ENCODE results near the gene TPSAB1. TPM values are rescaled to one million over a fixed set of nuclear protein-coding genes. Genes with fewer than 3 reads are reported as not detected.

TPSAB1 gene
- total RNA-seq, 1 experiment from 2014 or later: not detected

DNA sequence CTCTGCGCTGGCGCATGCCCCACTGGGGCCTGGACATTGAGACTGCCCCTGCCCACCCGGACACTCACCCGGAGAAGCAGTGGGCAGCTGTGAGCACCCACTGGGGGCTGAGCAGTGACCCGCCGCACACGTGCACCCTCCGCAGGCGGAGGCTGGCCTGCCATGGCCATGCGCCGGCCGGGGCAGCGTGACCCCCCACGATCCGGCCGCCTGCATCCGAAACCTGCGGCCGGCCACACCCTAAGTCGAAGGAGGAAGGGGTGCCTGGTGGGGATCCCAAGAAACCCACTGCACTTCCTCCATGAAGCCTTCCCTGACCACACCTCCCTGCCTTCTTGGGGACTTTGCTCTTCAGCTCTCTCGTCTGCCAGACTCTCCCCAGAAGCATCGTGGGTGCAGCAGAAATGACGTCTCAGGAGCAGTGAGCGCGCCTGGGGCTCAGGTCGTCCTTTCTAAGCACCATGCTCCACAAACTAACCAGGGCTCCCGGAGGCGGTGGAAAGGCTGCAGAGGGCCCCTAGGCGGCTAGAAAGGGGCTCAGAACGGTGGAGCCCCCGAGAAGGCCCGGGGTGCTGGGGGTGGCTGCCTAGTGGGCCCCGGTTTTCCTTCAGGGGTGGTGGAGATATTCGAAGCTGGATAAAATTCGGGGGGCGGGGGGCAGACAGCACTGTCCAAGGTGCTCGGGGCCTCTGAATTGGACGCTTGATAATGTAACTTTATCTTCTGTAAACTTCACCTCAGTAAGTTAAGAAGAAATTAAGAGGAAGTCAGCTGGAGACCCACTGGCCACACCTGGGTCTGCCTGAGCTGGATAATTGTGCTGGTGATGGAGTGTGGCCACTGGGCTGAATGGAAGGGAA is 16.9 kb upstream of the TPSAB1 start:
- no peak for ATAC-seq
- intact Hi-C loops (cut with micrococcal nuclease; ENCODE audit: unreplicated experiment) (no loop called here), in situ Hi-C loops (cut with HindIII; ENCODE audit: low pct_unique_long_range_greater_than_20kb, low sequenced_read_pairs) (no loop called here)
- no peaks in the 10 kb centered on the region for H3K27me3 ChIP-seq (ENCODE audit: control insufficient read depth, insufficient read depth, low read length)
- H3K4me3 ChIP-seq (ENCODE audit: low read depth in 2 of 2, low read length in 2 of 2): no peak overlapping the region
- peaks cover 12% of the 10 kb centered on the region for H3K4me1 ChIP-seq (ENCODE audit: control insufficient read depth, insufficient read depth, low read length)
- TF ChIP-seq SIN3A (IDR thresholded peaks at IDR 0.05; ENCODE audit: borderline replicate concordance, insufficient read depth, low read depth, low read length): no peak
- no peak for DNase-seq (ENCODE audit: low read depth, low spot score)
- no TSS peak for BruUV-seq (replicated peaks)
- H3K9me3 ChIP-seq (ENCODE audit: control insufficient read depth, insufficient read depth, low read depth, low read length): no peaks in the 10 kb centered on the region
- no peaks in the 10 kb centered on the region for H3K36me3 ChIP-seq (ENCODE audit: control insufficient read depth, insufficient read depth, low read length)
- H3K27ac ChIP-seq (ENCODE audit: low read length): no peak overlapping the region
- POLR2A ChIA-PET: no interaction called here
- CTCF ChIA-PET: interaction anchor here (0.6 kb wide), 1 partner anchor 49 kb away, joined by 3 read pairs; no protein-coding TSS in a partner anchor

DNA sequence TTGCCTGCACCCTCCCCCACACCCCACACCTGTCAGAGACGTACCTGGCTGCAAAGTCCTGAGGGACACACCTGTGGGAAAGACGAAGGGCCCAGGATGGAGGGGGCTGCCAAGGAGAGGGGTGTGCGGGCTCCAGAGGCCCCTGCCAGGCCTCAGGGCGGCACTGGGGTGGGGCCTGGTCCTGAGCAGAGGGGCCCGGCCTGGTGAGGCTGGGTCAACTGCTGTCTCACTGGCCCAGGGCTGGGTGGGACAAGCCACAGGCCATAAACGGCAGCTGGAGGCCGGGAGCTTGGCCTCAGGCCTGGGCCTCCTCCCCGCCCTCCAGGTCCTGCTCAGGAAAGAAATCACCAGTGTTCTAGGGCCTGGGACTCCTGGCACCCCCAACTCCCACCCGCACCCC is 15.9 kb upstream of the TPSAB1 start:
- no peak overlapping the region for H3K4me3 ChIP-seq (ENCODE audit: low read depth in 2 of 2, low read length in 2 of 2)
- CTCF ChIA-PET: no interaction called here
- in situ Hi-C loops (cut with HindIII; ENCODE audit: low pct_unique_long_range_greater_than_20kb, low sequenced_read_pairs): no loop called here
- intact Hi-C loops (cut with micrococcal nuclease; ENCODE audit: unreplicated experiment): no loop called here
- no peaks in the 10 kb centered on the region for H3K9me3 ChIP-seq (ENCODE audit: control insufficient read depth, insufficient read depth, low read depth, low read length)
- no peaks in the 10 kb centered on the region for H3K27me3 ChIP-seq (ENCODE audit: control insufficient read depth, insufficient read depth, low read length)
- H3K4me1 ChIP-seq (ENCODE audit: control insufficient read depth, insufficient read depth, low read length): peaks cover 12% of the 10 kb centered on the region
- no peak for TF ChIP-seq SIN3A (IDR thresholded peaks at IDR 0.05; ENCODE audit: borderline replicate concordance, insufficient read depth, low read depth, low read length)
- TF ChIP-seq, protein P1, sequence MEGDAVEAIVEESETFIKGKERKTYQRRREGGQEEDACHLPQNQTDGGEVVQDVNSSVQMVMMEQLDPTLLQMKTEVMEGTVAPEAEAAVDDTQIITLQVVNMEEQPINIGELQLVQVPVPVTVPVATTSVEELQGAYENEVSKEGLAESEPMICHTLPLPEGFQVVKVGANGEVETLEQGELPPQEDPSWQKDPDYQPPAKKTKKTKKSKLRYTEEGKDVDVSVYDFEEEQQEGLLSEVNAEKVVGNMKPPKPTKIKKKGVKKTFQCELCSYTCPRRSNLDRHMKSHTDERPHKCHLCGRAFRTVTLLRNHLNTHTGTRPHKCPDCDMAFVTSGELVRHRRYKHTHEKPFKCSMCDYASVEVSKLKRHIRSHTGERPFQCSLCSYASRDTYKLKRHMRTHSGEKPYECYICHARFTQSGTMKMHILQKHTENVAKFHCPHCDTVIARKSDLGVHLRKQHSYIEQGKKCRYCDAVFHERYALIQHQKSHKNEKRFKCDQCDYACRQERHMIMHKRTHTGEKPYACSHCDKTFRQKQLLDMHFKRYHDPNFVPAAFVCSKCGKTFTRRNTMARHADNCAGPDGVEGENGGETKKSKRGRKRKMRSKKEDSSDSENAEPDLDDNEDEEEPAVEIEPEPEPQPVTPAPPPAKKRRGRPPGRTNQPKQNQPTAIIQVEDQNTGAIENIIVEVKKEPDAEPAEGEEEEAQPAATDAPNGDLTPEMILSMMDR (IDR thresholded peaks at IDR 0.05): no peak
- TF ChIP-seq, protein P2, sequence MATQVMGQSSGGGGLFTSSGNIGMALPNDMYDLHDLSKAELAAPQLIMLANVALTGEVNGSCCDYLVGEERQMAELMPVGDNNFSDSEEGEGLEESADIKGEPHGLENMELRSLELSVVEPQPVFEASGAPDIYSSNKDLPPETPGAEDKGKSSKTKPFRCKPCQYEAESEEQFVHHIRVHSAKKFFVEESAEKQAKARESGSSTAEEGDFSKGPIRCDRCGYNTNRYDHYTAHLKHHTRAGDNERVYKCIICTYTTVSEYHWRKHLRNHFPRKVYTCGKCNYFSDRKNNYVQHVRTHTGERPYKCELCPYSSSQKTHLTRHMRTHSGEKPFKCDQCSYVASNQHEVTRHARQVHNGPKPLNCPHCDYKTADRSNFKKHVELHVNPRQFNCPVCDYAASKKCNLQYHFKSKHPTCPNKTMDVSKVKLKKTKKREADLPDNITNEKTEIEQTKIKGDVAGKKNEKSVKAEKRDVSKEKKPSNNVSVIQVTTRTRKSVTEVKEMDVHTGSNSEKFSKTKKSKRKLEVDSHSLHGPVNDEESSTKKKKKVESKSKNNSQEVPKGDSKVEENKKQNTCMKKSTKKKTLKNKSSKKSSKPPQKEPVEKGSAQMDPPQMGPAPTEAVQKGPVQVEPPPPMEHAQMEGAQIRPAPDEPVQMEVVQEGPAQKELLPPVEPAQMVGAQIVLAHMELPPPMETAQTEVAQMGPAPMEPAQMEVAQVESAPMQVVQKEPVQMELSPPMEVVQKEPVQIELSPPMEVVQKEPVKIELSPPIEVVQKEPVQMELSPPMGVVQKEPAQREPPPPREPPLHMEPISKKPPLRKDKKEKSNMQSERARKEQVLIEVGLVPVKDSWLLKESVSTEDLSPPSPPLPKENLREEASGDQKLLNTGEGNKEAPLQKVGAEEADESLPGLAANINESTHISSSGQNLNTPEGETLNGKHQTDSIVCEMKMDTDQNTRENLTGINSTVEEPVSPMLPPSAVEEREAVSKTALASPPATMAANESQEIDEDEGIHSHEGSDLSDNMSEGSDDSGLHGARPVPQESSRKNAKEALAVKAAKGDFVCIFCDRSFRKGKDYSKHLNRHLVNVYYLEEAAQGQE (IDR thresholded peaks at IDR 0.05; ENCODE audit: insufficient read depth in 1 of 2, low read depth in 2 of 2, low read length in 1 of 2): no peak
- TF ChIP-seq POLR2AphosphoS5 (IDR thresholded peaks at IDR 0.05; ENCODE audit: low read depth, low read length): no peak
- TF ChIP-seq TCF7L2 (IDR thresholded peaks at IDR 0.05; ENCODE audit: low read depth, low read length): no peak
- POLR2A ChIA-PET: no interaction called here
- no TSS peak for BruUV-seq (replicated peaks)
- 0 out of 2 replicates have a peak, but pooled peaks have one; percentile 8 for ATAC-seq
- H3K27ac ChIP-seq (ENCODE audit: low read length): 0 out of 2 replicates have a peak overlapping the region, but pooled peaks have one; percentile 17
- no peaks in the 10 kb centered on the region for H3K36me3 ChIP-seq (ENCODE audit: control insufficient read depth, insufficient read depth, low read length)
- DNase-seq (ENCODE audit: low read depth, low spot score): no peak

DNA sequence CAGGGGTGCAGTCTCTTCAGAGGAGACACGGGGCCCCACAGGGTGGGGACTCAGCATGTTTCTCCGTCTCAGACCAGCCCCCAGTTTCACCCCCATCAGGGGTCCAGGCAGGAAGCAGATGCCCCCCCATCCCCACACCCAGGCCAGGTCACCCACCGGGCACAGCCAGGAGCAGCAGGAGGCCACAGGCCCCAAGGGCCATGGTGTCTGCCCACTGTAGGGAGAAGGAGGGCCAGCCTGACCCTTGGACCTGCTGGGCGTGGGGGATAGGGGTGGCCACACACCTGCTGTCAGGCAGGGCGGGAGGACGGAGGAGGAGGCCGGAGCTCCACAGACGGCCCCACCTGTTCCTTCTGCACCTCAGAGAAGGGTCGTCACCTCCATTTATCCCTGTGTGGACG is 15.5 kb upstream of the TPSAB1 start, which contains the start of gene TPSG1:
Gene TPSG1 (minus strand): TSS at position 218 of the 401 bp plus-strand sequence. CDS start 16 bp downstream, at position 202.
- H3K27me3 ChIP-seq (ENCODE audit: control insufficient read depth, insufficient read depth, low read length): no peaks in the 10 kb centered on the region
- 0 out of 2 replicates have a peak, but pooled peaks have one; percentile 15 for TF ChIP-seq POLR2AphosphoS5 (IDR thresholded peaks at IDR 0.05; ENCODE audit: low read depth, low read length)
- TF ChIP-seq, protein P1 (IDR thresholded peaks at IDR 0.05): no peak
- intact Hi-C loops (cut with micrococcal nuclease; ENCODE audit: unreplicated experiment): no loop called here
- H3K9me3 ChIP-seq (ENCODE audit: control insufficient read depth, insufficient read depth, low read depth, low read length): no peaks in the 10 kb centered on the region
- no peak within 1 kb of the TSS for H3K4me3 ChIP-seq (ENCODE audit: low read depth in 2 of 2, low read length in 2 of 2)
- no TSS peak for BruUV-seq (replicated peaks)
- ChIA-PET CTCF (no interaction called here), POLR2A (no interaction called here)
- in situ Hi-C loops (cut with HindIII; ENCODE audit: low pct_unique_long_range_greater_than_20kb, low sequenced_read_pairs): no loop called here
- H3K27ac ChIP-seq (ENCODE audit: low read length): peak within 1 kb of the TSS; percentile 84
- peaks cover 12% of the 10 kb centered on the region for H3K4me1 ChIP-seq (ENCODE audit: control insufficient read depth, insufficient read depth, low read length)
- peak; percentile 17 for ATAC-seq
- no peaks in the 10 kb centered on the region for H3K36me3 ChIP-seq (ENCODE audit: control insufficient read depth, insufficient read depth, low read length)
- no peak for DNase-seq (ENCODE audit: low read depth, low spot score)
